Erythroblast (primary cell): Measurements from ENCODE around the gene PIGP.

Source experiments
- GATA1 ChIP-seq: IDR thresholded peaks from 2 replicates; pipeline ENCODE4 v1.6.1; 2011; ENCODE audit warnings: low read depth, mild to moderate bottlenecking, control low read depth, low read length, moderate library complexity
- POLR2A ChIP-seq: IDR thresholded peaks from 2 replicates; pipeline ENCODE4 v1.6.1; 2011; ENCODE audit warnings: mild to moderate bottlenecking, low read length

DNA sequence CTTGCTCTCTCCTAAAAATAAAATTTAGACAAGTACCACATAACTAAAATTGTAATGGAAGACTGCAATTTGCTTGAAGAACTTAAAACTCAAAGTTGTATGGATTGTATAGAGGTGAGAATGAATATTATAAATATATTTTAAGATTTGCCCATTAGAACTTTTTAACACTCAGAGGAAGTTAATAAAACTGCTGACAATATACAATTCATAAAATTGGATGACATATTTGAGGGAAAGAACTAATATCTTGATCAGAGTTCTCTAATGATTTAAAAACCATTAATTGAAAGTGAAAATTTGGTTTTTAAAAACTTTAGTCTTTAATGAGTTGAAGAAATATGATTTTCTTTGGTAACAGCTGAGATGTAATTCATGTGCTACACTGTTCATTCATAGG lies 21.1 kb upstream of the PIGP start:
- TF ChIP-seq POLR2A (no peak), GATA1 (no peak)
